Ectodermal cell (in vitro differentiated cells): Measurements from ENCODE around the gene C5orf52.
"Not testable (repeated sequence)": the region's sequence is repeated elsewhere in the genome, so short reads cannot be mapped to it uniquely, and the experiment has no call there.

Experiments
- H3K27ac ChIP-seq: 2 replicates; pipeline ENCODE4 v1.7.0; 2013; ENCODE audit warnings: mild to moderate bottlenecking, low read depth, low read length; ENCODE audit not compliant: insufficient read depth, poor library complexity, severe bottlenecking
- H3K27me3 ChIP-seq: 2 replicates; pipeline ENCODE4 v1.7.0; 2013; ENCODE audit warnings: mild to moderate bottlenecking, low read length; ENCODE audit not compliant: insufficient read depth, control insufficient read depth, poor library complexity, severe bottlenecking
- H3K36me3 ChIP-seq: one replicate; pipeline ENCODE4 v1.7.0; 2013; ENCODE audit warnings: low read length; ENCODE audit not compliant: control insufficient read depth, insufficient read depth
- H3K4me1 ChIP-seq: one replicate; pipeline ENCODE4 v1.7.0; 2013; ENCODE audit warnings: low read length; ENCODE audit not compliant: control insufficient read depth, insufficient read depth
- H3K4me3 ChIP-seq: 2 replicates; pipeline ENCODE4 v1.7.0; 2013; ENCODE audit warnings: low read depth, low read length, control low read depth; ENCODE audit not compliant: insufficient read depth
- H3K9me3 ChIP-seq: 2 replicates; pipeline ENCODE4 v1.7.0; 2013; ENCODE audit warnings: mild to moderate bottlenecking, low read length, moderate library complexity; ENCODE audit not compliant: control insufficient read depth
- WGBS, 2 experiments: methylation state at CpG; one replicate each; pipeline ENCODE4 v1.1.7; 2013; ENCODE audit warnings: missing lambda C conversion rate in 2 of 2; 5-methylcytosine and 5-hydroxymethylcytosine counted together

Gene C5orf52

DNA sequence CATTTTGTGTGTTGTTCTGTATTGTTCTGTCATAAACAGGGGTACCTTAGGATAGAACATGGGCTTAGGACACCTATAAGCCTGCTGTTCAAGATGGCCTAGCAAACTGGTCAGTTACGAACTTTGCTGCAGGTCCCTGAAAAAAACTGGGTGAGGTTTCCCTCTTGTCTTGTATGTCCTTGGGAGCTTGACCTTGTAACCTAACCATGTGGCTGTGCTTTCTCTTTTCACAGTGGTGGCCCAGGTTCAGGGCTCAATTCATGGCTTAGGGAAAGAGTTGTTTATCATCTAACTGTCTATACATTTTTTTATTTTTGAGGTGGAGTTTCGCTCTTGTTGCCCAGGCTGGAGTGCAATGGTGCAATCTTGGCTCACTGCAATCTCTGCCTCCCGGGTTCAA lies 24.8 kb downstream of the C5orf52 start:
- not testable (repeated sequence) for H3K27ac ChIP-seq, H3K27me3 ChIP-seq, H3K36me3 ChIP-seq, H3K9me3 ChIP-seq, H3K4me3 ChIP-seq, H3K4me1 ChIP-seq
- 85 to 94% methylated on average over 3 of the region's 3 CpGs for WGBS, 2 experiments

DNA sequence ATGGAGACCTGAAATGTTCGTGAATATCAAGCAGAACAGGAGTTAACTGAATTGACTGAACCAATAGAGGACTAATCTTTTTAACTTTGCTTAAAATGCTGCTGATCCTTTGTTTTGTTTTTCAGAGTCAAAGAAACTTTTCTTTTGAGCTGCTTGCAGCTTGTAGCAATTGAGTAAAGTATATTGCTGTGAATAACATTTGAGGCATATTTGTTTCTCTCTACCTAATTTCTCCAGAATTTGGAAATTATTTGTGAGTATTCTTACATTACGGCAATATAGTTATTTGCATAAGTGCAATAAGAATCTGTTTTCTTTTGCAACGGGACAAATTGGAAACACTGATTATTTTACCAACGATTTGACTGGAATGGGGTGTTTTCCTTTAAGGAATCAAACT lies 27.3 kb downstream of the C5orf52 start:
- H3K36me3 ChIP-seq: not testable (repeated sequence)
- WGBS, 2 experiments: 84 to 85% methylated on average over 4 of the region's 4 CpGs

DNA sequence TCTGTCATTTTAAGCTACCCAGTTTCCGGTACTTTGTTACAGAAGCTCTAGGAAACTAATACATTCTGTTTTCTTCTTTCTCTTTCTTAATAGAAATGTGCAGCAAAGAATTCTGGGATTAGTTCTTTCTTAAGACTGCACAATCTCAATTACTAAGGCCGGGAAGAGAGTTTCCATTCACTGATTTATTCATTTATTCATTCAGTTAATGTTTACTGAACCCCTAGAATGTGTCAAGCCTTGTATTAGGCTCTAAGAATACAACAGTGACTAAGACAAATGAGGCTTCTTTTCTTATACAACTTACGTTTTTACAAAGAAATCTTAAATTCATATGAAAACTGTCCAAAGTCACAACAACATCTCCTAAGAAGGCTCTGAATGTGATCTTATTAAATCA lies 32.4 kb downstream of the C5orf52 start:
- Histone ChIP-seq H3K4me1 (no peaks in the 10 kb centered on the region), H3K4me3 (no peak overlapping the region)
- 66 to 81% methylated on average over 3 of the region's 3 CpGs for WGBS, 2 experiments

More for the DNA sequence above, 27.3 kb downstream of the C5orf52 start:
- not testable (repeated sequence) for H3K4me3 ChIP-seq, H3K4me1 ChIP-seq, H3K9me3 ChIP-seq, H3K27ac ChIP-seq, H3K27me3 ChIP-seq

DNA sequence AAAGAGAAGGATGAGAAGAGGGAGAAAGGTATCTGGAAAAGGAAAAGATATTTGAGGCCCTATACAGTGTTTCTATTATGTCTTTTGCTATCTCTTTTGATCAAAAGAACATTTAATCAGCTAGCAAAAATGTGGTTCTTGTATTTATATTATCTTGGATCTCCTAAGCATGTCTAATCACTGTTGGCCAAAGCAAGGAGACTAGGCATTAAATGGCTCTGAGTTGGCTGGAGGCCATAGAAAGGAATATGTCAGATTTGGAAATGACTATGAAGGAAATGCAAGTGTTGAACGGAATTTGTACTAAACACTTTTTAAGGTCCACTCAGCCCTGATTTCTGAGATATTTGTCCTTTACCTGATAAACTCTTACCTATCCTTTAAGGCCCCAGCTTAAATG lies 37.5 kb downstream of the C5orf52 start:
- Histone ChIP-seq H3K36me3 (no peaks in the 10 kb centered on the region), H3K4me1 (no peaks in the 10 kb centered on the region), H3K4me3 (no peak overlapping the region), H3K27ac (no peak overlapping the region), H3K9me3 (no peaks in the 10 kb centered on the region), H3K27me3 (no peaks in the 10 kb centered on the region)
- 83 to 91% methylated on average over 1 of the region's 1 CpG for WGBS, 2 experiments

More for the DNA sequence above, 32.4 kb downstream of the C5orf52 start:
- Histone ChIP-seq H3K9me3 (no peaks in the 10 kb centered on the region), H3K27ac (no peak overlapping the region), H3K36me3 (no peaks in the 10 kb centered on the region), H3K27me3 (no peaks in the 10 kb centered on the region)

DNA sequence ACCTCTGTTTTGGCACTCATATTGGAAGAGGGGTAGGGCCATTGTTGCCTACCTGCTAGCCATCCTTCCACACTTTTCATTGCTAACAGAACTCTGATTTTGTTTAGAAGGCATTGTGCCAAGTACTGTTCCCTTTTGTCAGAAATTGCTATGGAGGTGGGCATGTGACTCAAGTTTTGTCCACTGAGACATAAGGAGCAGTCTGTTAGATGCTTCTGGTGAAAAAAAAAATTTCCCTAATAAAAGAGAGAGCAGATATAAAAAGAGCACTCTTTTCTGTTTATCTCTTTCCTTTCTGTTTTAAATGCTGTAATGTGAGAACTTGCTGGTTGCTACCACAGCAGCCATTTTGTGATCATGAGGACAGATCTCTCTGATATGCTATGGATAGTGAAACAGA lies 38.0 kb downstream of the C5orf52 start:
- H3K4me1 ChIP-seq: no peaks in the 10 kb centered on the region
- no peaks in the 10 kb centered on the region for H3K27me3 ChIP-seq
- H3K9me3 ChIP-seq: no peaks in the 10 kb centered on the region
- no peak overlapping the region for H3K4me3 ChIP-seq
- no peak overlapping the region for H3K27ac ChIP-seq
- no peaks in the 10 kb centered on the region for H3K36me3 ChIP-seq

DNA sequence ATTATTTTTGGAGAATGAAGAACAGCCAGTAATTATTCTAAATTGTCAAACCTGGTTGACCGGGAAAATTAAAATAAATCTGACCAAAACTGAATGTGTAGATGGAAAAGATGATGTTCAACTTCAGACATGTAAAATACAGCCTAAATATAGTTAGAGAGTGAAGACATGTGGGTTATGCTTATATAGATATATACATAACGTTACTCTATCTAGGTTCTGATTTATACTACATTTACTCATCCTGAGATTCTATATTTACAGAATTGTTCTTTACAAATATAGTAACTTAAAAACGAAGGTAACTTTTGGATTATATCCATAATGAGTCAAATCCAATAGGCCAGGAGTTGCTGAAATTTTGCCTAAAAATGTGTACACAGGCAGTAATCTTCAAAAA lies 39.1 kb downstream of the C5orf52 start:
- no peak overlapping the region for H3K27ac ChIP-seq

DNA sequence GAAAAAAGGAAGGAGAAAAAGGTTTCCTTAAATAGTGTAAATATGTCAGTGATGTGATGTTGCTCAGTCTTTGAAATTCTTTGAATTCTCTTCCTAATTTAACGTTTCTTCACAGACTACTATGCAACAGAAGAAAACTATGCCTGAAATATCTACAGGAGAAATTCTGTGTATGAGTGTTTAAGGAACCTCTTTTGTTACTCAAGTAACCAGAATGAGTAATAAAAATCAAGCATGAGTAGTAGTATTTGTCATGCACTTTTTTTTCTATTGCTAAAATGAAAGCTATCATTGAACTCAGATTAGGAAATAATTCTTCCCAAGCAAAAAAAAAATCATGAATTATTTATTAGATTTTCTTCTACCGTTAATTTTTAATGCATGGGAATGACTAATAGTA lies 39.5 kb downstream of the C5orf52 start:
- Histone ChIP-seq H3K27me3 (no peaks in the 10 kb centered on the region), H3K4me1 (no peaks in the 10 kb centered on the region), H3K27ac (no peak overlapping the region), H3K9me3 (no peaks in the 10 kb centered on the region), H3K36me3 (no peaks in the 10 kb centered on the region), H3K4me3 (no peak overlapping the region)
- WGBS, 2 experiments: 75% methylated on average over 2 of the region's 2 CpGs; no CpG with 5 or more reads in 1 of the 2 experiments

More for the DNA sequence above, 39.1 kb downstream of the C5orf52 start:
- Histone ChIP-seq H3K4me3 (no peak overlapping the region), H3K4me1 (no peaks in the 10 kb centered on the region), H3K9me3 (no peaks in the 10 kb centered on the region), H3K27me3 (no peaks in the 10 kb centered on the region), H3K36me3 (no peaks in the 10 kb centered on the region)
- 90 to 100% methylated on average over 1 to 2 of the region's 3 CpGs for WGBS, 2 experiments

DNA sequence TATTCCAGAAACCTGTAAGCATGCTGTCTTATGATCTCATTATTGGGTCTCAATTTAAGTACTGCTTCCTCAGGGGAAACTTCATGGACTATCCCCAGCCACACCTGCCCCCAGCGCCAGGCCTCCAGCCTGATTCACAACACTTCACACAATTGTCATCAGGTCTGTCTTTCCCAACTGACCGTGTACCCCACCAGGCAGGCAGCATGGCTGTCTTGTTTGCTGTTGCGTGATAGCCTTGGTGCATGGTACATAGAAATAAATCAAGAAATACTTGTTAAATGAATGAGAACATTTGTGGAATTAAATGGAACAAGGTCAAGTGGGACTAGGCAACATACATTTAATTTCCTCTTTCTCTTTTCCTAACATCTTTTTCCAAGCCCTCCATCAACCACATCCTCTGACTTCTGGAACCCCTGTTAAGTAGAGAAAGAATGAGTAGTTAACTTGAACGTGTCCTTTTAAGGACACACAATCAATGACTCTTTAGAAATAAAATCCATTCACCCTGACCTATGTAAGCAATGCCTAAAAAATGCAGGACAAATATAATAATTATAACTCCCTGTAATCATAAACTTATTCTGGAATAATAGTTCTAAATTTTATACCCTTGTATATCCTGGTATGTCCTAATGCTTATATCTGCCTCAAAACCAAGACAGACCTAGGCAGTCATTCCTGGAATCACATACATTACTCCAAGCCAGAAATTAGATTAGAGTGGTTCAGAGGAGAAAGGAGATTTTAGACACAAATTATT lies 42.7 kb downstream of the C5orf52 start:
- H3K27me3 ChIP-seq: no peaks in the 10 kb centered on the region
- no peak overlapping the region for H3K27ac ChIP-seq
- H3K9me3 ChIP-seq: no peaks in the 10 kb centered on the region
- no peaks in the 10 kb centered on the region for H3K36me3 ChIP-seq
- no peak overlapping the region for H3K4me3 ChIP-seq
- no peaks in the 10 kb centered on the region for H3K4me1 ChIP-seq
- 82 to 84% methylated on average over 2 to 4 of the region's 4 CpGs for WGBS, 2 experiments

DNA sequence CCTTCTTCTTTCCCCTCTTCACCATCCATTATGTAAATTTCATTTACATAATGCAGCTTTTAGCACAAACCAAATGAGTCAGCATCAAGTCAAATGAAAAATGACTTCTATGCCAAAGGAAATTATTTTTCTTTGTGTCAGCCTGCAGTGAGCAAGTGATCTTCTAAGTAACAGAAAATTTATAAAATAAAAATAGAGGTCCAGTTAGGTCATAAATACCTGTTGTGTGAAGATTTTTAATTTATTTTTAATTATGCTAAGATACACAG lies 43.2 kb downstream of the C5orf52 start:
- Histone ChIP-seq H3K4me1 (no peaks in the 10 kb centered on the region), H3K27me3 (no peaks in the 10 kb centered on the region), H3K9me3 (no peaks in the 10 kb centered on the region), H3K27ac (no peak overlapping the region), H3K4me3 (no peak overlapping the region), H3K36me3 (no peaks in the 10 kb centered on the region)

DNA sequence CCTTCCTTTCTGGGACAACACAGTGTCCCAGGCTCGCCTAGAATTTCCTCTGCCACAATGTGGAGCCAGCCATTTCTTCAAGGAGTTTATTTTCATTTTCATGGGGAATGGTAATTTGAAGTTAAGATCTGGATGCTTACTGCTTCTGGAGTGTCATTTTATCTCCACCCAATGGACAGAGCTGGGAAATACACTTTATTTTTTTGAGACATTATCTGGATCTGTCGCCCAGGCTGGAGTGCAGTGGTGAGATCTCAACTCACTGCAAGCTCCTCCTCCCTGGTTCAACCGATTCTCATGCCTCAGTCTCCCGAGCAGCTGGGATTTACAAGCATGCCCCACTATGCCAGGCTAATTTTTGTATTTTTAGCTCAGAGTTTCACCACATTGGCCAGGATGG lies 47.2 kb downstream of the C5orf52 start:
- H3K4me3 ChIP-seq: no peak overlapping the region
- 63 to 64% methylated on average over 4 of the region's 4 CpGs for WGBS, 2 experiments
- H3K36me3 ChIP-seq: no peaks in the 10 kb centered on the region
- H3K27ac ChIP-seq: no peak overlapping the region
- H3K9me3 ChIP-seq: no peaks in the 10 kb centered on the region
- H3K27me3 ChIP-seq: no peaks in the 10 kb centered on the region
- no peaks in the 10 kb centered on the region for H3K4me1 ChIP-seq

DNA sequence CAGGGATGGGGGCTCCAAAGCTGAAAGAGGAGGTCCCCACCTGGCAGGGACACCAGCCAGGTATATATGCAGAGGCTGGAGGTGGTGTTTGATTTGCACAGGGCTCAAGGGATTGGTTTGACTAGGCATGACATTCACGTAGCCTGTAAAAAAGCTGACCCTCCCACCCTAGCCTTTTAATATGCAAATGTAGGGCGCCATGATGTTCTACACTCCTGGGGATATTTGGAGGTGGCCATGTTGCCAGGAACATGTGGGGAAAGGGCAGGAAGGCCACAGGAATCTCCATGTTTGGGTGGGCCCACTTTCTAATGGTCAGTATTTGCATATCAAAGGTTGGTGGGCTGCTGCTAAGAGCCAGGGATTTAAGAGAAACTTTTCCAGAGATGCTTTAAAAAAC lies 47.9 kb downstream of the C5orf52 start:
- Histone ChIP-seq H3K27me3 (no peaks in the 10 kb centered on the region), H3K27ac (no peak overlapping the region), H3K4me3 (no peak overlapping the region), H3K9me3 (no peaks in the 10 kb centered on the region), H3K4me1 (no peaks in the 10 kb centered on the region), H3K36me3 (no peaks in the 10 kb centered on the region)
- WGBS, 2 experiments: 84 to 85% methylated on average over 2 of the region's 2 CpGs
